Measurements from ENCODE around the gene PRKRA. TPM values are rescaled to one million over a fixed set of nuclear protein-coding genes. Genes with fewer than 3 reads are reported as not detected.

PRKRA gene
- total RNA-seq, 3 donors from 2014 or later = 28.7 to 55.6 (median 31.5) TPM

DNA sequence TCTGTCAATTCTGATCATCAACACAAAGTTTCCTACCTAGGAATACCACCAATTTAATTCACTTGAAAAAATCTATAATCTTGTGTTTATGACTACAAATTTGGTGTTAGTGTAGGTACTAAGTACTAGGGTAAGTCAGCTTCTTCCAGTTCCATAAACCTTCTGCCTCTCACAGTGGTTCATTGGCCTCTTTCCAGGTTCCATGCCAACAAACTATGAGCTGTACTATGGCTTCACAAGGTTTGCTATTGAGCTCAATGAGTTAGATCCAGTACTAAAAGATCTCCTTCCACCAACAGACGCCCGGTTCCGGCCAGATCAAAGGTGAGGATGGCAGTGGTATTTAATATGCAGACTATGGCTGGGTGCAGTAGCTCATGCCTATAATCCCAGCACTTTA is 58.8 kb downstream of the PRKRA start:
- TF ChIP-seq, protein P1, sequence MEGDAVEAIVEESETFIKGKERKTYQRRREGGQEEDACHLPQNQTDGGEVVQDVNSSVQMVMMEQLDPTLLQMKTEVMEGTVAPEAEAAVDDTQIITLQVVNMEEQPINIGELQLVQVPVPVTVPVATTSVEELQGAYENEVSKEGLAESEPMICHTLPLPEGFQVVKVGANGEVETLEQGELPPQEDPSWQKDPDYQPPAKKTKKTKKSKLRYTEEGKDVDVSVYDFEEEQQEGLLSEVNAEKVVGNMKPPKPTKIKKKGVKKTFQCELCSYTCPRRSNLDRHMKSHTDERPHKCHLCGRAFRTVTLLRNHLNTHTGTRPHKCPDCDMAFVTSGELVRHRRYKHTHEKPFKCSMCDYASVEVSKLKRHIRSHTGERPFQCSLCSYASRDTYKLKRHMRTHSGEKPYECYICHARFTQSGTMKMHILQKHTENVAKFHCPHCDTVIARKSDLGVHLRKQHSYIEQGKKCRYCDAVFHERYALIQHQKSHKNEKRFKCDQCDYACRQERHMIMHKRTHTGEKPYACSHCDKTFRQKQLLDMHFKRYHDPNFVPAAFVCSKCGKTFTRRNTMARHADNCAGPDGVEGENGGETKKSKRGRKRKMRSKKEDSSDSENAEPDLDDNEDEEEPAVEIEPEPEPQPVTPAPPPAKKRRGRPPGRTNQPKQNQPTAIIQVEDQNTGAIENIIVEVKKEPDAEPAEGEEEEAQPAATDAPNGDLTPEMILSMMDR (IDR thresholded peaks at IDR 0.05) = no peak
- no peaks in the 10 kb centered on the region for H3K4me1 ChIP-seq (ENCODE audit: low read depth)
- H3K4me3 ChIP-seq = no peak overlapping the region
- ATAC-seq = no peak
- intact Hi-C loops (cut with DNase I, micrococcal nuclease) = no loop called here
- no peak for DNase-seq
- no peaks in the 10 kb centered on the region for H3K36me3 ChIP-seq (ENCODE audit: low read depth)
- no peaks in the 10 kb centered on the region for H3K9me3 ChIP-seq

- TF ChIP-seq, protein P1 (IDR thresholded peaks at IDR 0.05) = no peak
- ATAC-seq (no peak), DNase-seq (no peak)
- no peaks in the 10 kb centered on the region for H3K36me3 ChIP-seq (ENCODE audit: low read depth)
- H3K9me3 ChIP-seq = no peaks in the 10 kb centered on the region
- no peaks in the 10 kb centered on the region for H3K4me1 ChIP-seq (ENCODE audit: low read depth)
- no peak overlapping the region for H3K4me3 ChIP-seq
- intact Hi-C loops (cut with DNase I, micrococcal nuclease) = no loop called here
Observed at GRCh38 chr2:178391701-178392100, 59.3 kb downstream of the PRKRA start.

GRCh38 chr2:178388287-178388686 is 62.7 kb downstream of the PRKRA start:
- no peaks in the 10 kb centered on the region for H3K4me1 ChIP-seq (ENCODE audit: low read depth)
- intact Hi-C loops (cut with DNase I, micrococcal nuclease) = no loop called here
- H3K9me3 ChIP-seq = no peaks in the 10 kb centered on the region
- ATAC-seq = no peak
- TF ChIP-seq, protein P1 (IDR thresholded peaks at IDR 0.05) = no peak
- DNase-seq = no peak
- no peak overlapping the region for H3K4me3 ChIP-seq
- no peaks in the 10 kb centered on the region for H3K36me3 ChIP-seq (ENCODE audit: low read depth)

GRCh38 chr2:178386986-178387597 is 63.9 kb downstream of the PRKRA start:
- no peak overlapping the region for H3K4me3 ChIP-seq
- no peak for DNase-seq

GRCh38 chr2:178385595-178386148 is 65.3 kb downstream of the PRKRA start:
- no peak for DNase-seq
- Histone ChIP-seq H3K36me3 (ENCODE audit: low read depth) (no peaks in the 10 kb centered on the region), H3K4me3 (no peak overlapping the region), H3K4me1 (ENCODE audit: low read depth) (no peaks in the 10 kb centered on the region), H3K9me3 (no peaks in the 10 kb centered on the region)
- TF ChIP-seq, protein P1 (IDR thresholded peaks at IDR 0.05) = no peak
- intact Hi-C loops (cut with DNase I, micrococcal nuclease) = no loop called here
- ATAC-seq = no peak

More at GRCh38 chr2:178386986-178387597, 63.9 kb downstream of the PRKRA start:
- Histone ChIP-seq H3K9me3 (no peaks in the 10 kb centered on the region), H3K4me1 (ENCODE audit: low read depth) (no peaks in the 10 kb centered on the region), H3K36me3 (ENCODE audit: low read depth) (no peaks in the 10 kb centered on the region)
- no peak for ATAC-seq
- intact Hi-C loops (cut with DNase I, micrococcal nuclease) = no loop called here
- TF ChIP-seq, protein P1 (IDR thresholded peaks at IDR 0.05) = no peak

All from mucosa of descending colon (tissue), 3 donors.